ENCODE results near the gene MIDN.
A peak's percentile ranks its signal among the peaks of the same experiment; 100 is the strongest.

The MIDN gene

GRCh38 chr19:1220976-1221903, 27.1 kb upstream of the MIDN start:
- DNase-seq: peak in 1 of 2 donors; percentile 47

DNA sequence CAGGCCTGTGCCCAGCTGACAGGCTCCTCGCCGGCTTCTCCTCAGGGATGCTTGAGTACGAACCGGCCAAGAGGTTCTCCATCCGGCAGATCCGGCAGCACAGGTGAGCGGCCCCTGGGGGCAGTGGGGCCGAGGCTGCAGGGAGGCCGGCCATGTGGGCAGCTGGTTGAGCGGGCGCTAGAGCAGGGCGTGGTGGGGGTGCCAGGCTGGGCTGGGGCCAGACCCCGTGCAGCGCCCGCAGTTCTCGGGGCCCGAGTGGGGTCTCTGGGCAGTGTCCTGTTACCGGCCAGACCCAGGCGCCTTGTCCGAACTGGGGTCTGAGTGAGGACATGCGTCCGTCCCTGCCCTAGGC, 26.5 kb upstream of the MIDN start:
- no peak for DNase-seq

GRCh38 chr19:1222394-1222793, 26.0 kb upstream of the MIDN start:
- no peak for DNase-seq

- no peak for DNase-seq
Observed at GRCh38 chr19:1223018-1223855, 25.1 kb upstream of the MIDN start.

GRCh38 chr19:1224047-1224825, 24.1 kb upstream of the MIDN start:
- DNase-seq: no peak

GRCh38 chr19:1224847-1225246, 23.5 kb upstream of the MIDN start:
- DNase-seq: no peak

- DNase-seq: peak in 1 of 2 donors; percentile 58
Observed at GRCh38 chr19:1225440-1226226, 22.8 kb upstream of the MIDN start.

DNA sequence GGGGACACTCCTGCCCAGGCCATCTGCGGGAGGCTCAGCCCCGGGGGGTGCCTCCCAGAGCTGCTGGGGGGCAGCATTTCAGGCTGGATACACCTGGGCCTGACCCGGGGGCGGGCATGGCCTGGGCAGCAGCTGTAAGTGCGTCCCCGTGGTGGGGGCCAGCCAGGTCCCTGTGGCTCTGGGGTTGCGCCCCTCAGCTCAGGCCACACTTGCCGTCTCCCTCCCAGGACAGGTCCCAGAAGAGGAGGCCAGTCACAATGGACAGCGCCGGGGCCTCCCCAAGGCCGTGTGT, 22.2 kb upstream of the MIDN start:
- no peak for DNase-seq

DNA sequence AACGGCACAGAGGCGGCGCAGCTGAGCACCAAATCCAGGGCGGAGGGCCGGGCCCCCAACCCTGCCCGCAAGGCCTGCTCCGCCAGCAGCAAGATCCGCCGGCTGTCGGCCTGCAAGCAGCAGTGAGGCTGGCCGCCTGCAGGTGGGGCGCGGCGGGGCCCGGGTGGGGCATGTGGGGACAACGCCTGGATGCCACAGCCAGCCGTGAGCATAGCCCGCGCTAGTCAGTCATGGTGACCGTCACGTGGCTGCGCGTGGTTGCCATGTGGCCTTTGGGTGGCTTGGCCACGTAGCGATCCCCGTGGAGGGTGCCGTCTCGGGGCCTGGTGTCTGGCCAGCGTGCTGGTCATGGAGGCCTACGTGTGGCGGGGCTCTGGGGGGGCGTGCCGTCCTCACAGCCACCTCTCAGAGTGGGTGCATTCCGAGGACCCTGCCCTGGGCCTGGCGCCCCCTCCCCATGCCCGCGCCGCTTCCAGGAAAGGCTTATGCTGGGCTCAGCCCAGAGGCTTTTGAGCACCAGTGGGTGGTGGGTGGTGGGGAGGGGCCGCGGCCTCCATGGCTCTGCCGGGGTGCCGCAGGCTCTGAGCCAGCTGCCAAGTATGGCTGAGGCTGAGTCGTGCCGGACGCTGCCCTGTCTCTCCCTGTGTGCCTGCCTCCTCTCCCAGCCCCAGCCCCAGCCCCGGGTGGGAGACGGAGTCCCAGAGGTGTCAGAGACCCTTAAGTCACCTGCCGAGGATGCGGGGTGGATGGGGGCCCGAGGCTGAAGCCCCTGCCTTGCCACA, 21.7 kb upstream of the MIDN start:
- DNase-seq: no peak

GRCh38 chr19:1227304-1228054, 20.9 kb upstream of the MIDN start:
- no peak for DNase-seq

- no peak for DNase-seq
Observed at GRCh38 chr19:1228161-1228957, 20.0 kb upstream of the MIDN start.

GRCh38 chr19:1229056-1229923, 19.1 kb upstream of the MIDN start:
- no peak for DNase-seq

DNA sequence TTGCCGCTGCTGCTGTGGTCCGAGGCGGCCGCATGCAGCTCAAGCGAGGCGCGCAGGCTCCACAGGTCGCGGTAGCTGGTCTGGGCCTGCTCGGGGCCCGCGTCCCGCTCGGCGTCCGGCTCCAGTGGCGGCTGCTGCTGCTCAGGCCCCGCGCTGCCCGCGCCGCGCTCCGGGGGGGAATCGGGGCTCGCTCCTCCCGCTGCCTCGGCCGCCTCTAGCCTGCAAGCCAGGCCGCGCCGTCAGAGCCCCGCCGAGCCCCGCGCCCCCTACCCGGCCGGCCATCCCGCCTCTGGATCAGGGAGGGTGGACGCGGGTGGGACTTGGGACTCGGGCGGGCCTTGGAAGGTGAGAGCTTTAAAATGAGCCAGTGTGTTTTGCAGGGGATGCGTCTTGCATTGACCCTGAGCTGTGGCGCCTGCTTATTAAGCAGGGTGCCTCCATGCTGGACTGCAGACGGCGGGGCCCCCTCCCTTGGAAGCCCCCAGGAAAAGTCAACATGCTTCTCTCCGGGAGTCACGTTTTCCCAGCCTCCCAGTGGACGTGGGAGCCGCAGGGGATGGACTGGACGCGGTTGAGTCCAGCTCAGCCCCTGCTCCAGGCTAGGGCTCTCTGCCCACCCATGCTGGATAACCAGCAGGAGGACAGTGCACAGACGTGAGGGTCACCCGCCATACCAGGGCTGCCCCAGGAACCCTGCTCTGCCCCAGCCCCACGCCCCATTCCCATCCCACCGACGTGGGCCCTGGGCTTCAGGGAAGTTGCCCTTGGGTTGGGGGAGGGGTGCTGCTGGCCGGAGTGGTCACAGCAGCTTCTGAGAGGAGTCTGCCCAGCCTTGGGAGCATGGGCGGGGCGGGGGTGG, 18.2 kb upstream of the MIDN start:
- DNase-seq: no peak

GRCh38 chr19:1230783-1231489, 17.4 kb upstream of the MIDN start:
- no peak for DNase-seq

GRCh38 chr19:1231729-1232637, 16.4 kb upstream of the MIDN start:
- DNase-seq: no peak

GRCh38 chr19:1232652-1233072, 15.7 kb upstream of the MIDN start:
- DNase-seq: no peak
